GM23338 (cell line): ENCODE results near the gene GADL1. TPM values are rescaled to one million over a fixed set of nuclear protein-coding genes. Genes with fewer than 3 reads are reported as not detected.
A peak's percentile ranks its signal among the peaks of the same experiment; 100 is the strongest.

Experiments used
- ATAC-seq: fragments of 200-7000 bp; cut with Tn5 transposase; 3 replicates; pipeline ENCODE4 v1.9.1; 2020
- DNase-seq: peaks from one replicate; pipeline ENCODE4 v3.0.0-alpha.2; 2015; ENCODE audit warnings: low spot score
- H2AFZ ChIP-seq: fragments of 200-600 bp; sonication (generic); 2 replicates; pipeline ENCODE4 v1.8.0; 2016; ENCODE audit warnings: antibody characterized with exemption, mild to moderate bottlenecking, moderate library complexity
- H3F3A ChIP-seq: fragments of 200-600 bp; sonication (generic); replicated peaks from 2 replicates; pipeline ENCODE4 v1.8.0; 2017; ENCODE audit warnings: antibody characterized with exemption, mixed run types, low read depth
- H3K27ac ChIP-seq: fragments of 200-600 bp; sonication (generic); 2 replicates; pipeline ENCODE4 v1.6.1; 2016; ENCODE audit warnings: low read depth
- H3K27me3 ChIP-seq: fragments of 200-600 bp; sonication (generic); 2 replicates; pipeline ENCODE4 v1.8.0; 2016; ENCODE audit warnings: mild to moderate bottlenecking, mixed run types, moderate library complexity; ENCODE audit not compliant: insufficient read depth
- H3K36me3 ChIP-seq: fragments of 200-600 bp; sonication (generic); 2 replicates; pipeline ENCODE4 v1.8.0; 2016; ENCODE audit warnings: mild to moderate bottlenecking; ENCODE audit not compliant: insufficient read depth
- H3K4me1 ChIP-seq: fragments of 200-600 bp; sonication (generic); 2 replicates; pipeline ENCODE4 v1.8.0; 2016; ENCODE audit warnings: mild to moderate bottlenecking, moderate library complexity; ENCODE audit not compliant: insufficient read depth
- H3K4me2 ChIP-seq: fragments of 200-600 bp; sonication (generic); 2 replicates; pipeline ENCODE4 v1.7.1; 2017; ENCODE audit warnings: mixed run types
- H3K4me3 ChIP-seq: fragments of 200-600 bp; sonication (generic); 2 replicates; pipeline ENCODE4 v1.6.1; 2016; ENCODE audit warnings: mixed run types
- H3K79me2 ChIP-seq: fragments of 200-600 bp; sonication (generic); replicated peaks from 2 replicates; pipeline ENCODE4 v1.8.0; 2017; ENCODE audit warnings: mild to moderate bottlenecking; ENCODE audit not compliant: insufficient read depth
- H3K9me2 ChIP-seq: fragments of 200-600 bp; sonication (generic); 2 replicates; pipeline ENCODE4 v1.8.0; 2017; ENCODE audit not compliant: insufficient read depth
- H4K20me1 ChIP-seq: fragments of 200-600 bp; sonication (generic); replicated peaks from 2 replicates; pipeline ENCODE4 v1.8.0; 2017; ENCODE audit warnings: mild to moderate bottlenecking; ENCODE audit not compliant: insufficient read depth
- H3K27ac Mint-ChIP-seq: 2 replicates; pipeline ENCODE4 v1.8.0; 2020; ENCODE audit warnings: inconsistent platforms, mild to moderate bottlenecking, moderate library complexity, mixed read lengths
- H3K27me3 Mint-ChIP-seq: 3 replicates; pipeline ENCODE4 v1.8.0; 2022; ENCODE audit warnings: low read depth, mild to moderate bottlenecking, moderate library complexity, mixed read lengths, inconsistent platforms; ENCODE audit not compliant: insufficient read depth, poor library complexity
- H3K36me3 Mint-ChIP-seq: 3 replicates; pipeline ENCODE4 v1.8.0; 2021; ENCODE audit warnings: low read depth, mild to moderate bottlenecking, inconsistent platforms, moderate library complexity, mixed read lengths
- H3K4me1 Mint-ChIP-seq: 3 replicates; pipeline ENCODE4 v1.8.0; 2020; ENCODE audit warnings: mild to moderate bottlenecking, inconsistent platforms, mixed read lengths
- H3K4me3 Mint-ChIP-seq: 3 replicates; pipeline ENCODE4 v1.8.0; 2021; ENCODE audit warnings: moderate library complexity, mild to moderate bottlenecking, inconsistent platforms, mixed read lengths
- H3K9me3 Mint-ChIP-seq: 3 replicates; pipeline ENCODE4 v1.8.0; 2020; ENCODE audit warnings: moderate library complexity, mild to moderate bottlenecking, inconsistent platforms, mixed read lengths
- CTCF ChIP-seq, 2 experiments: fragments of 200-600 bp in 1 of 2; sonication (generic) in 1 of 2; conservative IDR thresholded peaks; 2 replicates each; pipeline versions ENCODE4 v1.5.1 to v1.6.1; 2016 to 2017; ENCODE audit warnings: antibody characterized with exemption in 2 of 2, low read depth in 2 of 2, mild to moderate bottlenecking in 2 of 2, moderate library complexity in 1 of 2
- ZNF331 ChIP-seq: fragments of 250-450 bp; sonication (Bioruptor Pico); IDR thresholded peaks from 2 replicates; pipeline ENCODE4 v1.5.0; 2020; ENCODE audit warnings: low read depth, mild to moderate bottlenecking, moderate library complexity
- polyA plus RNA-seq: library from polyadenylated mRNA; unstranded; fragments of >200 nt; fragmentation: Nextera tagmentation; extraction: Ambion mirVana; gene quantifications from 2 replicates; pipeline ENCODE4 v1.2.1, GENCODE V29; 2016
- total RNA-seq: library from RNA; depleted of rRNA; stranded (reverse); fragments of >200 nt; shearing (Covaris generic); gene quantifications from 2 replicates; pipeline ENCODE4 v1.2.3, GENCODE V29; 2014

The GADL1 gene
- total and polyA plus RNA-seq, 2 experiments from 2014 or later: 0.35 to 0.50 TPM

GRCh38 chr3:30676424-30677346 is 217.8 kb downstream of the GADL1 start:
- no peak for ATAC-seq
- Histone ChIP-seq H3F3A (no peaks in the 10 kb centered on the region), H3K36me3 (peaks cover 36% of the 10 kb centered on the region), H3K4me3 (no peak overlapping the region), H2AFZ (no peak overlapping the region), H4K20me1 (no peaks in the 10 kb centered on the region), H3K4me2 (no peak overlapping the region), H3K79me2 (0 out of 2 replicates have a peak, but pooled peaks cover 2% of the 10 kb centered on the region), H3K27me3 (no peaks in the 10 kb centered on the region), H3K4me1 (peaks cover 12% of the 10 kb centered on the region), H3K9me2 (no peaks in the 10 kb centered on the region), H3K27ac (no peak overlapping the region)
- Mint-ChIP-seq H3K27me3 (peaks cover 2% of the 10 kb centered on the region), H3K4me1 (peaks cover 27% of the 10 kb centered on the region), H3K27ac (0 out of 2 replicates have a peak overlapping the region, but pooled peaks have one; percentile 12), H3K9me3 (no peaks in the 10 kb centered on the region), H3K4me3 (no peak overlapping the region), H3K36me3 (peaks cover 47% of the 10 kb centered on the region)
- TF ChIP-seq ZNF331 (CRISPR knock-in tag) (no peak), CTCF (conservative IDR thresholded peaks at IDR 0.05; ENCODE audit: low read depth in 2 of 2) (no peak)
- no peak for DNase-seq
